ENCODE measurements around the gene AGL.
A peak's percentile ranks its signal among the peaks of the same experiment; 100 is the strongest.
"Not testable (repeated sequence)": the region's sequence is repeated elsewhere in the genome, so short reads cannot be mapped to it uniquely, and the experiment has no call there.

Gene AGL

GRCh38 chr1:99850459-99851291 is 514 bp downstream of the AGL start:
- no peak for DNase-seq
- Histone ChIP-seq H3K4me1 (no peaks in the 10 kb centered on the region), H3K9me3 (no peaks in the 10 kb centered on the region), H3K36me3 (no peaks in the 10 kb centered on the region), H3K27me3 (no peaks in the 10 kb centered on the region), H3K4me3 (ENCODE audit: low read depth, low read length) (peak overlapping the region; percentile 97)
- TF ChIP-seq CTCF (IDR thresholded peaks at IDR 0.05; ENCODE audit: low read depth, low read length): no peak

- DNase-seq: no peak
- no peak for TF ChIP-seq CTCF (IDR thresholded peaks at IDR 0.05; ENCODE audit: low read depth, low read length)
- H3K4me1 ChIP-seq: no peaks in the 10 kb centered on the region
- H3K9me3 ChIP-seq: no peaks in the 10 kb centered on the region
- no peaks in the 10 kb centered on the region for H3K27me3 ChIP-seq
- H3K4me3 ChIP-seq (ENCODE audit: low read depth, low read length): no peak overlapping the region
- H3K36me3 ChIP-seq: no peaks in the 10 kb centered on the region
These were observed 1.8 kb downstream of the AGL start for GRCh38 chr1:99851850-99852454.

- no peak for DNase-seq
- Histone ChIP-seq H3K36me3 (no peaks in the 10 kb centered on the region), H3K27me3 (no peaks in the 10 kb centered on the region), H3K9me3 (no peaks in the 10 kb centered on the region), H3K4me1 (no peaks in the 10 kb centered on the region), H3K4me3 (ENCODE audit: low read depth, low read length) (no peak overlapping the region)
- no peak for TF ChIP-seq CTCF (IDR thresholded peaks at IDR 0.05; ENCODE audit: low read depth, low read length)
These were observed 2.5 kb downstream of the AGL start for GRCh38 chr1:99852648-99853047.

- no peak for TF ChIP-seq CTCF (IDR thresholded peaks at IDR 0.05; ENCODE audit: low read depth, low read length)
- Histone ChIP-seq H3K9me3 (no peaks in the 10 kb centered on the region), H3K4me3 (ENCODE audit: low read depth, low read length) (no peak overlapping the region), H3K27me3 (no peaks in the 10 kb centered on the region), H3K36me3 (no peaks in the 10 kb centered on the region), H3K4me1 (no peaks in the 10 kb centered on the region)
- no peak for DNase-seq
These were observed 5.8 kb downstream of the AGL start for GRCh38 chr1:99855914-99856450.

- H3K36me3 ChIP-seq; DNase-seq; H3K27me3 ChIP-seq; H3K9me3 ChIP-seq; H3K4me3 ChIP-seq (ENCODE audit: low read depth, low read length); H3K4me1 ChIP-seq: not testable (repeated sequence)
These were observed 6.9 kb downstream of the AGL start for GRCh38 chr1:99857041-99857440.

- H3K4me1 ChIP-seq: no peaks in the 10 kb centered on the region
- H3K36me3 ChIP-seq: no peaks in the 10 kb centered on the region
- no peak for DNase-seq
- no peaks in the 10 kb centered on the region for H3K9me3 ChIP-seq
- TF ChIP-seq CTCF (IDR thresholded peaks at IDR 0.05; ENCODE audit: low read depth, low read length): no peak
- H3K27me3 ChIP-seq: no peaks in the 10 kb centered on the region
- H3K4me3 ChIP-seq (ENCODE audit: low read depth, low read length): no peak overlapping the region
These were observed 8.1 kb downstream of the AGL start for GRCh38 chr1:99858286-99858685.

Data from BE2C (cell line).